KOPT-K1 (cell line): ENCODE data around the gene AP2B1.
"Not testable (repeated sequence)": the region's sequence is repeated elsewhere in the genome, so short reads cannot be mapped to it uniquely, and the experiment has no call there.

Experiments used
- H3K27ac ChIP-seq: fragments of 200-600 bp; sonication (generic); 2 replicates; pipeline ENCODE4 v1.5.1; 2016; ENCODE audit warnings: antibody characterized with exemption, mild to moderate bottlenecking, low read depth, low read length; ENCODE audit not compliant: poor library complexity, severe bottlenecking
- H3K36me3 ChIP-seq: fragments of 200-600 bp; sonication (generic); 2 replicates; pipeline ENCODE4 v1.5.1; 2017; ENCODE audit warnings: antibody characterized with exemption, mild to moderate bottlenecking, low read length, moderate library complexity; ENCODE audit not compliant: insufficient read depth
- H3K9me3 ChIP-seq: fragments of 200-600 bp; sonication (generic); 2 replicates; pipeline ENCODE4 v1.5.1; 2017; ENCODE audit warnings: antibody characterized with exemption, low read length, mild to moderate bottlenecking; ENCODE audit not compliant: insufficient read depth, poor library complexity, severe bottlenecking

Gene AP2B1

DNA sequence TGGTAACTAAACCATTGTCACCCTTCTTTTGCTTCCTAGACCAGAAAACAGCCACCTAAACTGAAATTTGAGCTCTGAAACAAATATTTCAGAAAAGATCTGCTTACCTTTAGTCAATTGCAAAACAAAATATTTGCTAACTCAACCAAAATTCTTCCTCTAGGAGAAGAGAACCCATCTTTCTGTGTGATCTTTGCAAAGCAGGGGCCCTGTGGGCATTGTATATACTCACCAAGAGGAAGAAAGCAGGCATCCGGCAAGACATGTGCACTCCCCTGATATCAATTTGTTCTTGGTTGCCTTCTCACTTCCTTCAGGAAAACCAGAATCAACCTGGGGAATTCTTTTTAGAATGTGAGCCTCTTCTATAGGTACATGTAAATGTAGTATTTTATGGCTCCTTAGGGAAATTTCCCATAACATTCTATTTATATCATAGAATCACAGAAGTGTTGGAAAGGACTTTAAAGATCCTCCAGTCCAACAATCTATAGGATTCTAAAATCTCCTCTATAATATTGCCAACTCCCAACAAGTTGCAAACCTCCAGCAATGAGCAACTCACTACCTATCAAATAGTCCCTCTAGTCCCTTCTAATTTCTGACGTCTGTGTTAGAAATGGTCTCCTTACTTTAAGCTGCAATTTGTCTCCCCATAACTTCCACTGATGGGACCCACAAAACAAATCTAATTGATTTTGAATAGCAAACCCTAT lies 27.5 kb upstream of the AP2B1 start:
- no peak overlapping the region for H3K27ac ChIP-seq
- no peaks in the 10 kb centered on the region for H3K9me3 ChIP-seq
- no peaks in the 10 kb centered on the region for H3K36me3 ChIP-seq

GRCh38 chr17:35560703-35561102 lies 26.4 kb upstream of the AP2B1 start, which contains the start of gene SLFN14:
SLFN14 (minus strand) TSS chr17:35560819; CDS start chr17:35558062, 2,757 bp downstream.
- H3K36me3 ChIP-seq, result no peaks in the 10 kb centered on the region
- H3K27ac ChIP-seq, result no peak within 1 kb of the TSS
- H3K9me3 ChIP-seq, result no peaks in the 10 kb centered on the region

DNA sequence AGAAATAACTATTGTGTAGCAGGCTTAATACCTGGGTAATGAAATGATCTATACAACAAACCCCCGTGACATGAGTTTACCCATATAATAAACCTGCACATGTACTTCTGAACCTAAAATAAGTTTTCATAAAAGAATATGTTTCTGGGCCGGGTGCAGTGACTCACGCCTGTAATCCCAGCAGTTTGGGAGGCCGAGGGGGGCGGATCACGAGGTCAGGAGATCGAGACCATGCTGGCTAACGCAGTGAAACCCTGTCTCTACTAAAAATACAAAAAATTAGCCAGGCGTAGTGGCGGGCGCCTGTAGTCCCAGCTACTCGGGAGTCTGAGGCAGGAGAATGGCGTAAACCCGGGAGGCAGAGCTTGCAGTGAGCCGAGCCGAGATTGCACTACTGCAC lies 23.9 kb upstream of the AP2B1 start:
- not testable (repeated sequence) for H3K27ac ChIP-seq, H3K36me3 ChIP-seq, H3K9me3 ChIP-seq

DNA sequence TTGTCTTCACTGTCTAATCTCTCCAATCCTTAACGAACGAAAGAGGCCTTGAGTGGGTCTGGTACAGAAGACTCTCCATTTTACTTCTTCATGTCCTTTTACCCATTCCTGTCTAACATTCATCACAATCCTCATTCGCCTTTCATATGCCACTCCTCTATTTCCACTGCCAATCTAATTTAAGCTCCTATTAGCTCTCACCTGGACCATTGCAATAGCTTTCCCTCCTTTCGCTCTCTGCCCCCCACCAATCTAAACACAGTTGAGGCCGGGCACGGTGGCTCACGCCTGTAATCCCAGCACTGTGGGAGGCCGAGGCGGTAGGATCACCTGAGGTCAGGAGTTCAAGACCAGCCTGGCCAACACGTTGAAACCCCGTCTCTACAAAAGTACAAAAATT lies 20.2 kb upstream of the AP2B1 start:
- no peaks in the 10 kb centered on the region for H3K9me3 ChIP-seq
- peak overlapping the region; percentile 71 for H3K27ac ChIP-seq
- peaks cover 7% of the 10 kb centered on the region; the same call in 1 of the 2 replicates for H3K36me3 ChIP-seq

DNA sequence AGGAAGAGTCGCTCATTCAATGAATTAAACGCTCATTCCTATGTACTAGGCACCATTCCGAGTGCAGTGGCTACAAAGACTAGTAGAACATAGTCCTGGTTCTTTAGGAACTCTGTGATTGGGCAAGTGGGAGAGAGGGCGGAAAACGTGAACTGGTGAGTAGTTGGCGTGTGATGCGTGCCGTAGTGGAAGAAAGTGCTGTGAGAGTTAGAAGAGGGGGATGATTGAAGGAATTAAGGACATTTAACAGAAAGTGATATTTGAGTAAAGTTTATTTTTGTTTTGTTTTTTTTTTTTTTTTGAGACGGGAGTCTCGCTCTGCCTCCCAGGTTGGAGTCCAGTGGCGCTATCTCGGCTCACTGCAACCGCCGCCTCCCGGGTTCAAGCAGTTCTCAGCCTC lies 18.6 kb upstream of the AP2B1 start:
- peaks cover 13% of the 10 kb centered on the region for H3K36me3 ChIP-seq
- H3K27ac ChIP-seq, result peak overlapping the region; percentile 71
- no peaks in the 10 kb centered on the region for H3K9me3 ChIP-seq

- Histone ChIP-seq H3K27ac (no peak overlapping the region), H3K9me3 (no peaks in the 10 kb centered on the region), H3K36me3 (peaks cover 21% of the 10 kb centered on the region)
These were observed 17.7 kb upstream of the AP2B1 start for GRCh38 chr17:35569405-35569804.

- Histone ChIP-seq H3K27ac (no peak overlapping the region), H3K36me3 (peaks cover 42% of the 10 kb centered on the region), H3K9me3 (no peaks in the 10 kb centered on the region)
These were observed 11.4 kb upstream of the AP2B1 start for GRCh38 chr17:35575759-35576158.

- peak overlapping the region; percentile 88 for H3K27ac ChIP-seq
- peaks cover 35% of the 10 kb centered on the region for H3K36me3 ChIP-seq
- H3K9me3 ChIP-seq, result no peaks in the 10 kb centered on the region
These were observed 9.3 kb upstream of the AP2B1 start for GRCh38 chr17:35577830-35578196.

DNA sequence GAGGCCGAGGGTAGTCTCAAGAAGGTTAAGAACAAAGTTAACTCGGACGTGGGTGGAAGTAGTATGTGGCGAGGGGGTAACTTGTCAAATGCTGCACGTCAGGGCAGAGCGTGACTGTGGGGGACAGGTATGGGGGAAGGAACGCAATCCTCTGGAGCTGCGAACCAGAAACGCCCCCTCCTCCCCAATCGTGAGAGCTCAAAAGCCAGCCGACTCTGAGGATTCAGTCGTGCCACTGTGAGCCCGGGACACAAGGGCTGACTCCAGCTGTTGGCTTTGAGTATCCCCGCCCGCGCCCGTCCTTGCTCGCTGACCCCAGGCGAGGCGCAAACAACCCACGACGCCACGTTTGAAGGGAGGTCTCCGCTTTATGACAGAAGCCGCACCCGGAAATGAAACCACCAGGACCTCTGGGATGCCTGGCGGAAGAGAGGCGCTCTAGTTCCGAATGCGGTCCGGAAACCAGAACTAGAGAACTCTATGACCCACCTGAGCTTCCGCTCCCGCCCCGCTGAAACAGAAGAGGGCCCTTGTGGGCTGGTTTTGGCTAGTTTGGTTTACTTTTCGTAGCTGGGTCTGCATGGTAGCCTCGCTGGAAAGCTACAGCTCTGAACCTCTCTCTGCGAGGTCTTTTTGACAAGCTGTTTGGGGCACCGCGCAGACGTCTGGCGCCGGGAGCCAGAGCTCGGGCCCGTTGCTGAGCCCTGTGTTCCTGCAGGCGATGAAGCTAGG lies 8.8 kb upstream of the AP2B1 start, which contains the start of gene PEX12:
PEX12 (minus strand) TSS at position 375 of the 732 bp plus-strand sequence. CDS start 550 bp downstream, outside the sequence.
- H3K36me3 ChIP-seq, result peaks cover 35% of the 10 kb centered on the region
- no peaks in the 10 kb centered on the region for H3K9me3 ChIP-seq
- H3K27ac ChIP-seq, result peak within 1 kb of the TSS; percentile 88

DNA sequence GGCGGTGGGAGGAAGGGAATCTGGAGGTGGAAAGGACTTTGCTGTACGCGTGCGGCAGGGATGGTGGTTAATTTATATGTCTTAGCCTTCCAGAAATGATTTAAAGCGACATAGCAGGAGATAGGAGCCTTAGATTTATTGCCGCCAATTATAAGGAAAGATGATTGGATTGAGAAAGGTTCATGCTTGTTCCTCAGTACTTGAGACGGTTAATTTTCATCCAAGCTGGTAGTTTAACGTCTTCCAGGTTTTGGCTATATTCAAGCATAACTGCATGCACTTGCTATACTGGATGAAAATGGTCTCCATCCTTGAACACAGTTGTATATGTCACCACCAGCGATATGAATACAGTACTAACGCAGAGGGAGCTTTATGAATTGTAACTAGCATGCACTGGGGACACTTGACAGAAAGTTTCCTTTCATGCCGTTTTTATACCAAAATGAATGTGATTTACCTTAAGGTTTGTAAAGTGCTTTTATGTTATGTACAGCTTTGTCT lies 8.1 kb upstream of the AP2B1 start:
- Histone ChIP-seq H3K36me3 (peaks cover 28% of the 10 kb centered on the region), H3K27ac (peak overlapping the region; percentile 88), H3K9me3 (no peaks in the 10 kb centered on the region)

GRCh38 chr17:35584061-35584460 lies 3.1 kb upstream of the AP2B1 start:
- no peak overlapping the region for H3K27ac ChIP-seq
- no peaks in the 10 kb centered on the region for H3K36me3 ChIP-seq
- no peaks in the 10 kb centered on the region for H3K9me3 ChIP-seq

DNA sequence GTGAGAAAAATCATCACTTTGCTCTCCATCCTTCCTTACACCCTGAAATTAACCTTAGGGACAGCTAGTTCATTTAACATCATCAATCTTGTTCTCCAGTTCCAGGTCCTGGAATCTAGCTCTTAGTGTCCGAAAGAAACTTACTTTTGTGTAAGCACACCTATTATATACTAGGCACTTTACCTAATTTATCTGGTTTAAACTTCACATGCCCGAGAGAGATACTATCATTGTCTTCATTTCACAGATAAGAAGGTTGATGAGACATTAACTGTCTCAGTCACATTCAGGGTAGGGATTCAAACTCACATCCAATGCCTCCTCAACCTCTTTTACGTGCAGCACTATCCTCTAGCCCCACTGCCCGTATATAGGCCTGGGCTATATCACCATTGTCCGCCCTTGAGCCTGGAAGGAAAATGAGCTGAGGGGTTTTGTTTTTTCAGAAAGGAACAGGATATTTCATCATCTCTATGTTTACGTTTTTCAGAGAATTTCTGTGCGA lies 501 bp upstream of the AP2B1 start:
- Histone ChIP-seq H3K36me3 (no peaks in the 10 kb centered on the region), H3K9me3 (no peaks in the 10 kb centered on the region), H3K27ac (peak overlapping the region; percentile 87)

GRCh38 chr17:35588196-35588920 lies 1.2 kb downstream of the AP2B1 start:
- Histone ChIP-seq H3K27ac (no peak overlapping the region), H3K36me3 (no peaks in the 10 kb centered on the region), H3K9me3 (no peaks in the 10 kb centered on the region)

- no peaks in the 10 kb centered on the region for H3K9me3 ChIP-seq
- H3K36me3 ChIP-seq, result peaks cover 63% of the 10 kb centered on the region
- no peak overlapping the region for H3K27ac ChIP-seq
These were observed 8.9 kb downstream of the AP2B1 start for GRCh38 chr17:35596072-35596471.
